Kidney (tissue), 14 donors: ENCODE results near the gene COQ3. TPM values are rescaled to one million over a fixed set of nuclear protein-coding genes. Genes with fewer than 3 reads are reported as not detected.

Experiments
- DNase-seq, 5 donors: peaks; one replicate each; pipeline ENCODE4 v3.0.0-alpha.2; 2013 to 2020
- FAIRE-seq: peaks from 2 replicates; lab custom pipeline; 2012; peaks lifted over from hg19 to GRCh38; lab: Jason Lieb, UNC
- H3K27ac ChIP-seq, 2 donors: one replicate each; pipeline ENCODE4 v1.7.0; 2013; ENCODE audit warnings: low read depth in 2 of 2, low read length in 2 of 2, inconsistent platforms in 1 of 2
- H3K27me3 ChIP-seq: one replicate; pipeline ENCODE4 v1.7.1; 2013; ENCODE audit warnings: low read length, inconsistent platforms; ENCODE audit not compliant: control insufficient read depth, insufficient read depth
- H3K36me3 ChIP-seq, 3 donors: one replicate each; pipeline versions ENCODE4 v1.7.0 to v1.7.1; 2013; ENCODE audit warnings: low read length in 3 of 3, control low read depth in 1 of 3, inconsistent platforms in 1 of 3; ENCODE audit not compliant: insufficient read depth in 3 of 3, control insufficient read depth in 2 of 3
- H3K4me1 ChIP-seq, 3 donors: one replicate each; pipeline versions ENCODE4 v1.7.0 to v1.7.1; 2013; ENCODE audit warnings: low read length in 3 of 3, inconsistent platforms in 1 of 3, low read depth in 1 of 3; ENCODE audit not compliant: control insufficient read depth in 2 of 3, insufficient read depth in 2 of 3
- H3K4me3 ChIP-seq, 3 donors: one replicate each; pipeline versions ENCODE4 v1.7.0 to v1.8.1; 2013; ENCODE audit warnings: low read length in 3 of 3, control low read depth in 1 of 3, inconsistent platforms in 1 of 3
- H3K9ac ChIP-seq, 3 donors: one replicate each; pipeline versions ENCODE4 v1.7.0 to v1.7.1; 2013; ENCODE audit warnings: low read length in 3 of 3, control low read depth in 1 of 3, inconsistent platforms in 1 of 3
- H3K9me3 ChIP-seq, 3 donors: one replicate each; pipeline versions ENCODE4 v1.7.0 to v1.7.1; 2013; ENCODE audit warnings: low read length in 3 of 3, control low read depth in 1 of 3, inconsistent platforms in 1 of 3; ENCODE audit not compliant: control insufficient read depth in 2 of 3, insufficient read depth in 1 of 3
- intact Hi-C: fragments of 100-400 bp; cut with DNase I; formaldehyde crosslinking; loops from one replicate; pipeline ENCODE4 v1.11.1; 2022
- polyA plus RNA-seq: library from polyadenylated mRNA; stranded (reverse); fragments of 350-450 nt; fragmentation: Illumina TruSeq; extraction: RNeasy Lipid Tissue Mini Kit (QIAGEN cat#74804); gene quantifications from one replicate; pipeline ENCODE4 v1.2.3, GENCODE V29; 2014; ENCODE audit warnings: low read depth, low replicate concordance; ENCODE audit not compliant: insufficient read depth
- total RNA-seq: library from RNA; stranded (reverse); fragmentation: NEBNext Ultra II Directional; extraction: Animal tissue kit (Norgen Biotek cat#: 25700); gene quantifications from one replicate; pipeline ENCODE4 v1.2.1, GENCODE V29; 2021
- TF ChIP-seq, protein P1 (sequence below): IDR thresholded peaks from 3 replicates; pipeline ENCODE4 v1.5.1; 2012; ENCODE audit warnings: mild to moderate bottlenecking, moderate library complexity, borderline replicate concordance; ENCODE audit not compliant: insufficient read depth; ENCODE audit errors: extremely low read depth
- donor health status: control.
- donor health status: control.
- donor health status: control.
- donor health status: control.
- donor health status: control.
- donor health status: DM: yes; HTN: yes; CAD: no.
- donor health status: Normal renal cell carcinoma (clear cell type).

The COQ3 gene
- total and polyA plus RNA-seq, 2 donors from 2014 or later: 8.1 to 18.7 TPM

DNA sequence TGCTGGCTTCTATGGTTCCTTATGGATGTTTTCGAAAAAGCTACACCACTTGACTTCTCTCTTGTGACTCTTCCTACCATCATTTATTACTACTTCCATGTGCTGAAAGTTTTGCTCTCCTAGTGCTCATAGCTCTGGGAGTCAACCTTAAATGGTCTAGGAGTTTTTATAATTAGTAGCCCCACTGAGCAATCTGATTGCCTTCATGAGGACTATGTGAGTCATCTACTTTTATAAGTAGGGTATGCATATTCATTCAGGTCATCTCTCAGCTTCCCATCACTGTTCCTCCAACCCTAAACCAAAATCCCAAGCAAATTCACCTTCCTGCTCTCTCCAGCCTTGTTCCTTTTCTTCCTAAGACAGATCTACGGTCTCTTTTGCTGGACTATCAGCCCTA, 27.1 kb downstream of the COQ3 start:
- H3K27ac ChIP-seq: no peak overlapping the region
- H3K36me3 ChIP-seq: no peaks in the 10 kb centered on the region
- H3K9me3 ChIP-seq: no peaks in the 10 kb centered on the region
- no peak overlapping the region for H3K9ac ChIP-seq
- no peak overlapping the region for H3K4me3 ChIP-seq
- intact Hi-C loops: no loop called here
- no peaks in the 10 kb centered on the region for H3K4me1 ChIP-seq
- no peaks in the 10 kb centered on the region for H3K27me3 ChIP-seq
- DNase-seq (no peak), FAIRE-seq (no peak)
- TF ChIP-seq, protein P1, sequence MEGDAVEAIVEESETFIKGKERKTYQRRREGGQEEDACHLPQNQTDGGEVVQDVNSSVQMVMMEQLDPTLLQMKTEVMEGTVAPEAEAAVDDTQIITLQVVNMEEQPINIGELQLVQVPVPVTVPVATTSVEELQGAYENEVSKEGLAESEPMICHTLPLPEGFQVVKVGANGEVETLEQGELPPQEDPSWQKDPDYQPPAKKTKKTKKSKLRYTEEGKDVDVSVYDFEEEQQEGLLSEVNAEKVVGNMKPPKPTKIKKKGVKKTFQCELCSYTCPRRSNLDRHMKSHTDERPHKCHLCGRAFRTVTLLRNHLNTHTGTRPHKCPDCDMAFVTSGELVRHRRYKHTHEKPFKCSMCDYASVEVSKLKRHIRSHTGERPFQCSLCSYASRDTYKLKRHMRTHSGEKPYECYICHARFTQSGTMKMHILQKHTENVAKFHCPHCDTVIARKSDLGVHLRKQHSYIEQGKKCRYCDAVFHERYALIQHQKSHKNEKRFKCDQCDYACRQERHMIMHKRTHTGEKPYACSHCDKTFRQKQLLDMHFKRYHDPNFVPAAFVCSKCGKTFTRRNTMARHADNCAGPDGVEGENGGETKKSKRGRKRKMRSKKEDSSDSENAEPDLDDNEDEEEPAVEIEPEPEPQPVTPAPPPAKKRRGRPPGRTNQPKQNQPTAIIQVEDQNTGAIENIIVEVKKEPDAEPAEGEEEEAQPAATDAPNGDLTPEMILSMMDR: no peak

- Histone ChIP-seq H3K9me3 (no peaks in the 10 kb centered on the region), H3K4me1 (no peaks in the 10 kb centered on the region), H3K27ac (no peak overlapping the region), H3K9ac (no peak overlapping the region), H3K36me3 (no peaks in the 10 kb centered on the region), H3K4me3 (no peak overlapping the region), H3K27me3 (no peaks in the 10 kb centered on the region)
- intact Hi-C loops: no loop called here
- no peak for FAIRE-seq
- no peak for DNase-seq
- TF ChIP-seq, protein P1: no peak
Measured at GRCh38 chr6:99364026-99364425, 30.0 kb downstream of the COQ3 start.

- DNase-seq: no peak
- H3K4me3 ChIP-seq: no peak overlapping the region
- no peak for FAIRE-seq
- intact Hi-C loops: no loop called here
- H3K36me3 ChIP-seq: no peaks in the 10 kb centered on the region
- H3K9me3 ChIP-seq: no peaks in the 10 kb centered on the region
- no peaks in the 10 kb centered on the region for H3K4me1 ChIP-seq
- H3K27ac ChIP-seq: no peak overlapping the region
- no peak overlapping the region for H3K9ac ChIP-seq
- H3K27me3 ChIP-seq: no peaks in the 10 kb centered on the region
- TF ChIP-seq, protein P1: no peak
Measured at GRCh38 chr6:99362678-99363268, 31.2 kb downstream of the COQ3 start.

- FAIRE-seq: no peak
- H3K4me3 ChIP-seq: no peak overlapping the region
- H3K4me1 ChIP-seq: no peaks in the 10 kb centered on the region
- H3K9me3 ChIP-seq: no peaks in the 10 kb centered on the region
- no peak for DNase-seq
- H3K27ac ChIP-seq: no peak overlapping the region
- intact Hi-C loops: no loop called here
- H3K27me3 ChIP-seq: no peaks in the 10 kb centered on the region
- TF ChIP-seq, protein P1: no peak
- H3K36me3 ChIP-seq: no peaks in the 10 kb centered on the region
- H3K9ac ChIP-seq: no peak overlapping the region
Measured at GRCh38 chr6:99359800-99360199, 34.2 kb downstream of the COQ3 start.
